Breast epithelium (tissue), 3 donors: ENCODE data around the gene TOP1.

ENCODE experiments used
- POLR2A ChIP-seq: fragments of 450-650 bp; IDR thresholded peaks from one replicate; pipeline ENCODE4 v1.6.1; 2016; ENCODE audit warnings: antibody characterized with exemption, mild to moderate bottlenecking, moderate library complexity
- POLR2AphosphoS5 ChIP-seq, 3 donors: sonication (generic); formaldehyde crosslinking; IDR thresholded peaks; one replicate each; pipeline ENCODE4 v1.6.1; 2017; ENCODE audit warnings: antibody characterized with exemption in 3 of 3
- TF ChIP-seq, protein P1 (sequence below), 3 donors: fragments of 450-650 bp; IDR thresholded peaks; one replicate each; pipeline ENCODE4 v1.5.1; 2016 to 2017; ENCODE audit warnings: antibody characterized with exemption in 3 of 3, mild to moderate bottlenecking in 3 of 3, moderate library complexity in 3 of 3

DNA sequence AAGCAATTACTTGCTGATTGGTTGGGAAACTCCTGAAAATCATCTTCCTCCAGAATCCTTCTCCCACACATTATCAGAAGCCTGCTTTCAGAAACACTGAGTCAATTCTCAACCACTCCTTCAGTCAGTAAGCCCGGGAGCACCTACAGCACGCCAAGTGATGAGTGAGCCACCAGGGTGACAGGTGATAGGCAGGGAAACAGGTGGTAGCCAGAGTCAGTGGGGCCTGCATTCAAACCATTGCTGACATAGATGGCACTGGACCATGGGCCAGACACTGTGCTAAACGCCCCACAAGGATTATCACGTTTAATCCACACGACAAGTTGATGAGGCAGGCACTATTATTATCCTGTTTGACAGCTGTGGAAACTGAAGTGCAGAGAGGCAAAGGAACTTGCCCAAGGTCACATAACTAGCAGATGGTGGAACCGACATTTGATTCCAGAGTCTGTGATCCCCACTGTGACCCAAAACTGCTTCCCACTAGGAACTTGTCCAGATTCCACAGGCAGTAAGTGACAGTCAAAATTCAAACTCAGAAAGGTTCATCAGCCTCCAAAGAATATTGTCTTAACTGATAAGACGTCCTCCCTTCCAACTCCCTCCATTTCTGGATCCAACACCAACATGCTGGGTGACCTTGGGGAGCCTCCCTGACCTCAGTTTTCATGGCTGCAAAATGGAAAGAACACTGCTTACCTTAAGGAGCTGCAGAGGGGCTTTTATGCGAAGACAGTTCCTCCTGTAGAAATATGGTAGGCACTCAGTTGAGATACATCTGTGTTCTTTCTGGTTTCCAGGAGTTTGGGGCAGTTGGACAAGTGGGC is 23.9 kb upstream of the TOP1 start:
- no peak for TF ChIP-seq POLR2A
- TF ChIP-seq, protein P1, sequence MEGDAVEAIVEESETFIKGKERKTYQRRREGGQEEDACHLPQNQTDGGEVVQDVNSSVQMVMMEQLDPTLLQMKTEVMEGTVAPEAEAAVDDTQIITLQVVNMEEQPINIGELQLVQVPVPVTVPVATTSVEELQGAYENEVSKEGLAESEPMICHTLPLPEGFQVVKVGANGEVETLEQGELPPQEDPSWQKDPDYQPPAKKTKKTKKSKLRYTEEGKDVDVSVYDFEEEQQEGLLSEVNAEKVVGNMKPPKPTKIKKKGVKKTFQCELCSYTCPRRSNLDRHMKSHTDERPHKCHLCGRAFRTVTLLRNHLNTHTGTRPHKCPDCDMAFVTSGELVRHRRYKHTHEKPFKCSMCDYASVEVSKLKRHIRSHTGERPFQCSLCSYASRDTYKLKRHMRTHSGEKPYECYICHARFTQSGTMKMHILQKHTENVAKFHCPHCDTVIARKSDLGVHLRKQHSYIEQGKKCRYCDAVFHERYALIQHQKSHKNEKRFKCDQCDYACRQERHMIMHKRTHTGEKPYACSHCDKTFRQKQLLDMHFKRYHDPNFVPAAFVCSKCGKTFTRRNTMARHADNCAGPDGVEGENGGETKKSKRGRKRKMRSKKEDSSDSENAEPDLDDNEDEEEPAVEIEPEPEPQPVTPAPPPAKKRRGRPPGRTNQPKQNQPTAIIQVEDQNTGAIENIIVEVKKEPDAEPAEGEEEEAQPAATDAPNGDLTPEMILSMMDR (IDR thresholded peaks at IDR 0.05) = no peak
- TF ChIP-seq POLR2AphosphoS5 (IDR thresholded peaks at IDR 0.05) = no peak
